Sigmoid colon (tissue), 4 donors: ENCODE data around the gene OPN3.

Experiments
- CTCF ChIP-seq, 4 experiments: fragments of 450-650 bp in 3 of 4; fragments of 200-600 bp in 1 of 4; IDR thresholded peaks; one replicate each; pipeline ENCODE4 v1.5.1; 2016 to 2019; ENCODE audit warnings: antibody characterized with exemption in 4 of 4, mild to moderate bottlenecking in 3 of 4, moderate library complexity in 2 of 4
- EP300 ChIP-seq, 4 donors: sonication (generic); formaldehyde crosslinking; IDR thresholded peaks; one replicate each; pipeline ENCODE4 v1.6.1; 2017; ENCODE audit warnings: antibody characterized with exemption in 4 of 4
- POLR2AphosphoS5 ChIP-seq, 4 donors: sonication (generic); formaldehyde crosslinking; IDR thresholded peaks; one replicate each; pipeline ENCODE4 v1.6.1; 2017; ENCODE audit warnings: antibody characterized with exemption in 4 of 4

- TF ChIP-seq EP300 (IDR thresholded peaks at IDR 0.05), result no peak
- no peak for TF ChIP-seq POLR2AphosphoS5 (IDR thresholded peaks at IDR 0.05)
- no peak for TF ChIP-seq CTCF (IDR thresholded peaks at IDR 0.05)
Observed at GRCh38 chr1:241637604-241638003, 2.6 kb downstream of the OPN3 start.
